ENCODE data around the gene URB1.
A peak's percentile ranks its signal among the peaks of the same experiment; 100 is the strongest.
"Not testable (repeated sequence)": the region's sequence is repeated elsewhere in the genome, so short reads cannot be mapped to it uniquely, and the experiment has no call there.

The URB1 gene

GRCh38 chr21:32403201-32403777 is 10.5 kb upstream of the URB1 start:
- POLR2A ChIA-PET: no interaction called here
- CTCF ChIA-PET: interaction anchor here (0.6 to 18.1 kb wide), 22 partner anchors 8 to 205 kb away, joined by 3 to 218 read pairs (median 4); partner anchors contain the start of genes TCP10L and URB1
- TF ChIP-seq CTCF (IDR thresholded peaks at IDR 0.05; ENCODE audit: insufficient read depth, low read length, missing control alignments): peak; percentile 57
- DNase-seq (ENCODE audit: low read depth, low spot score): no peak
- H3K4me3 ChIP-seq (ENCODE audit: low read depth, low read length): no peak overlapping the region; the same call in 1 of the 2 replicates

- CTCF ChIA-PET: interaction anchor here (4.0 to 7.5 kb wide), 3 partner anchors 11 to 206 kb away, joined by 15 to 94 read pairs (median 46); no protein-coding TSS in a partner anchor
Measured at GRCh38 chr21:32393677-32394001, 827 bp upstream of the URB1 start.

GRCh38 chr21:32392299-32392879 is 423 bp downstream of the URB1 start:
- POLR2A ChIA-PET: no interaction called here
- peak overlapping the region; percentile 93 for H3K4me3 ChIP-seq (ENCODE audit: low read depth, low read length)
- no peak for DNase-seq (ENCODE audit: low read depth, low spot score)
- CTCF ChIA-PET: interaction anchor here (0.8 to 7.5 kb wide), 7 partner anchors 9 to 213 kb away, joined by 3 to 94 read pairs (median 9); no protein-coding TSS in a partner anchor
- no peak for TF ChIP-seq CTCF (IDR thresholded peaks at IDR 0.05; ENCODE audit: insufficient read depth, low read length, missing control alignments)

More at GRCh38 chr21:32393677-32394001, 827 bp upstream of the URB1 start:
- DNase-seq (ENCODE audit: low read depth, low spot score): no peak
- POLR2A ChIA-PET: interaction anchor here (0.6 to 0.8 kb wide), 2 partner anchors 11 to 219 kb away, joined by 3 read pairs; partner anchors contain the start of gene CFAP298
- TF ChIP-seq CTCF (IDR thresholded peaks at IDR 0.05; ENCODE audit: insufficient read depth, low read length, missing control alignments): no peak
- peak overlapping the region; percentile 93 for H3K4me3 ChIP-seq (ENCODE audit: low read depth, low read length)

GRCh38 chr21:32391755-32392154 is 1.1 kb downstream of the URB1 start:
- POLR2A ChIA-PET: no interaction called here
- no peak for DNase-seq (ENCODE audit: low read depth, low spot score)
- CTCF ChIA-PET: interaction anchor here (0.8 to 7.5 kb wide), 6 partner anchors 8 to 214 kb away, joined by 3 to 94 read pairs (median 12); no protein-coding TSS in a partner anchor
- peak overlapping the region; percentile 93 for H3K4me3 ChIP-seq (ENCODE audit: low read depth, low read length)
- no peak for TF ChIP-seq CTCF (IDR thresholded peaks at IDR 0.05; ENCODE audit: insufficient read depth, low read length, missing control alignments)

- H3K4me3 ChIP-seq (ENCODE audit: low read depth, low read length); POLR2A ChIA-PET; DNase-seq (ENCODE audit: low read depth, low spot score): not testable (repeated sequence)
- CTCF ChIA-PET: interaction anchor here (6.4 to 7.5 kb wide), 2 partner anchors 14 to 209 kb away, joined by 46 to 94 read pairs; no protein-coding TSS in a partner anchor
Measured at GRCh38 chr21:32390537-32391224, 2.1 kb downstream of the URB1 start.

GRCh38 chr21:32389337-32390015 is 3.3 kb downstream of the URB1 start:
- DNase-seq (ENCODE audit: low read depth, low spot score): peak; percentile 51
- no peak for TF ChIP-seq CTCF (IDR thresholded peaks at IDR 0.05; ENCODE audit: insufficient read depth, low read length, missing control alignments)
- H3K4me3 ChIP-seq (ENCODE audit: low read depth, low read length): no peak overlapping the region
- POLR2A ChIA-PET: no interaction called here
- CTCF ChIA-PET: interaction anchor here (1.3 to 2.6 kb wide), 2 partner anchors 13 to 211 kb away, joined by 3 to 9 read pairs; no protein-coding TSS in a partner anchor
